ES-I3 (cell line): Measurements from ENCODE around the gene SRPRB.

Experiments used
- H3K36me3 ChIP-seq: 2 replicates; pipeline ENCODE4 v1.6.1; 2013; ENCODE audit warnings: mild to moderate bottlenecking, low read length, control low read depth, moderate library complexity; ENCODE audit not compliant: insufficient read depth
- H3K4me1 ChIP-seq: 2 replicates; pipeline ENCODE4 v1.6.1; 2013; ENCODE audit warnings: mild to moderate bottlenecking, control low read depth, low read length; ENCODE audit not compliant: insufficient read depth
- H3K9ac ChIP-seq: 2 replicates; pipeline ENCODE4 v1.6.1; 2013; ENCODE audit warnings: low read depth, mild to moderate bottlenecking, low read length, moderate library complexity
- H3K9me3 ChIP-seq: 2 replicates; pipeline ENCODE4 v1.6.1; 2013; ENCODE audit warnings: mild to moderate bottlenecking, low read length, moderate library complexity; ENCODE audit not compliant: control insufficient read depth, insufficient read depth

Gene SRPRB

DNA sequence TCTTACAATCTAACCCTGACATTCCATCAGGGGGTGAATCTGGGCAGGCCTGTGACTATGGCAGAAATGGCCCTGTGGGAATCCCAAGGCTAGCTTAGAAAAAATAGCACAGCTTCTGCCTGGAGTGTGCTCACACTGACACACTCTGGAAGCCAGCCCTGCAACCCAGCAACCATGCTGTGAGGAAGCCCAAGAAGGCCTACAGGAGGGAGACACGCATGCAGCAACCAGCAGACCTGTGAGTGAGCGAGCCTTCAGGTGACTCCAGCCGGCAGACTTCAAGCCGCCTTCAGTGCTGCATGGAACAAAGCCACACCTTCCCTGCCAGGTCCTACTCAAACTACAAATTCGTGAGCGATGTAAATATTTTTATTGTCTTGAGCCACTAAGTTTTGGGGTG, 64.0 kb downstream of the SRPRB start:
- H3K9me3 ChIP-seq, result no peaks in the 10 kb centered on the region
- no peak overlapping the region for H3K9ac ChIP-seq
- no peaks in the 10 kb centered on the region for H3K36me3 ChIP-seq
- H3K4me1 ChIP-seq, result no peaks in the 10 kb centered on the region

DNA sequence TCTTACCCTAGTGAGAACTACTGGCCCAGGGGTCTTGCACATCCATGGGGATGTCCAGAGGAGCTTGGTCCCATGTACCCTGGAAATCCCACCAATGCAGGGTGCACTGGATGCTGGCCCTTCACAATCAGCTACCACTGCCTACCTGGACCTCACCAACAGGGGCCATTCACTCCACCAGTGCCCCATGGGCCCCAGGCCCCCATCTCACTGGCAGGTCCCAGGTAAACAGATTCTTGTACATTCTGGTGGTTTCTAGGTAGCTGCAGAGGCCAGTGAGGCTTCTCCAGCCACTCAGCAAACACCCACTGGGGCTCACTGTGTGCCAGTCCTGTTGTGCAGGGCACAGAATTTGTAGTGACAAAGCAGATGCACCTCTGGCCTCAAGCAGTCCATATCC, 65.2 kb downstream of the SRPRB start:
- H3K36me3 ChIP-seq, result no peaks in the 10 kb centered on the region
- no peak overlapping the region for H3K9ac ChIP-seq
- no peaks in the 10 kb centered on the region for H3K4me1 ChIP-seq
- H3K9me3 ChIP-seq, result no peaks in the 10 kb centered on the region
